ENCODE results near the gene PAFAH2. TPM values are rescaled to one million over a fixed set of nuclear protein-coding genes. Genes with fewer than 3 reads are reported as not detected.
A peak's percentile ranks its signal among the peaks of the same experiment; 100 is the strongest.

The PAFAH2 gene
- total RNA-seq, 2 donors from 2014 or later = 11.6 to 13.3 TPM

- Histone ChIP-seq H3K4me1 (ENCODE audit: control insufficient read depth, insufficient read depth, low read length) (peaks cover 13% of the 10 kb centered on the region), H3K27ac (ENCODE audit: low read depth, low read length) (peak overlapping the region; percentile 5), H3K27me3 (ENCODE audit: control insufficient read depth, insufficient read depth, low read length, poor library complexity, severe bottlenecking) (no peaks in the 10 kb centered on the region), H3K9ac (ENCODE audit: extremely low read depth, low read length, poor library complexity, severe bottlenecking) (no peak overlapping the region), H3K36me3 (ENCODE audit: control insufficient read depth, insufficient read depth, low read length) (peaks cover 5% of the 10 kb centered on the region), H3K9me3 (ENCODE audit: control insufficient read depth, low read length) (no peaks in the 10 kb centered on the region), H3K4me3 (ENCODE audit: low read length) (no peak overlapping the region)
- WGBS, 2 experiments (ENCODE audit: insufficient coverage in 1 of 2, insufficient read length in 1 of 2) = 70 to 83% methylated on average over 6 to 8 of the region's 8 CpGs
- Mint-ChIP-seq H3K36me3 (ENCODE audit: low read depth) (peaks cover 9% of the 10 kb centered on the region), H3K9me3 (no peaks in the 10 kb centered on the region), H3K4me3 (no peak overlapping the region), H3K4me1 (peaks cover 39% of the 10 kb centered on the region), H3K27ac (no peak overlapping the region), H3K27me3 (ENCODE audit: insufficient read depth) (no peaks in the 10 kb centered on the region)
- TF ChIP-seq CTCF (conservative IDR thresholded peaks at IDR 0.05) = no peak
- DNase-seq = peak; percentile 56
Observed at GRCh38 chr1:25993197-25993951, 4.5 kb downstream of the PAFAH2 start.

- no peak overlapping the region for H3K27ac Mint-ChIP-seq
- H3K27me3 Mint-ChIP-seq (ENCODE audit: insufficient read depth) = no peaks in the 10 kb centered on the region
- peaks cover 5% of the 10 kb centered on the region for H3K36me3 ChIP-seq (ENCODE audit: control insufficient read depth, insufficient read depth, low read length)
- H3K27ac ChIP-seq (ENCODE audit: low read depth, low read length) = no peak overlapping the region
- peaks cover 13% of the 10 kb centered on the region for H3K4me1 ChIP-seq (ENCODE audit: control insufficient read depth, insufficient read depth, low read length)
- no peak overlapping the region for H3K9ac ChIP-seq (ENCODE audit: extremely low read depth, low read length, poor library complexity, severe bottlenecking)
- peaks cover 37% of the 10 kb centered on the region for H3K4me1 Mint-ChIP-seq
- 96 to 100% methylated on average over 9 of the region's 9 CpGs for WGBS, 2 experiments (ENCODE audit: insufficient coverage in 1 of 2, insufficient read length in 1 of 2)
- H3K9me3 ChIP-seq (ENCODE audit: control insufficient read depth, low read length) = no peaks in the 10 kb centered on the region
- H3K36me3 Mint-ChIP-seq (ENCODE audit: low read depth) = peaks cover 11% of the 10 kb centered on the region
- no peak for TF ChIP-seq CTCF (conservative IDR thresholded peaks at IDR 0.05)
- DNase-seq = no peak
- no peaks in the 10 kb centered on the region for H3K9me3 Mint-ChIP-seq
- H3K4me3 ChIP-seq (ENCODE audit: low read length) = no peak overlapping the region
- no peak overlapping the region for H3K4me3 Mint-ChIP-seq
- H3K27me3 ChIP-seq (ENCODE audit: control insufficient read depth, insufficient read depth, low read length, poor library complexity, severe bottlenecking) = no peaks in the 10 kb centered on the region
Observed at GRCh38 chr1:25992689-25993171, 5.1 kb downstream of the PAFAH2 start.

GRCh38 chr1:25991937-25992688, 5.8 kb downstream of the PAFAH2 start:
- Histone ChIP-seq H3K27me3 (ENCODE audit: control insufficient read depth, insufficient read depth, low read length, poor library complexity, severe bottlenecking) (no peaks in the 10 kb centered on the region), H3K36me3 (ENCODE audit: control insufficient read depth, insufficient read depth, low read length) (peaks cover 5% of the 10 kb centered on the region), H3K9ac (ENCODE audit: extremely low read depth, low read length, poor library complexity, severe bottlenecking) (no peak overlapping the region), H3K4me1 (ENCODE audit: control insufficient read depth, insufficient read depth, low read length) (peaks cover 10% of the 10 kb centered on the region), H3K27ac (ENCODE audit: low read depth, low read length) (no peak overlapping the region), H3K9me3 (ENCODE audit: control insufficient read depth, low read length) (no peaks in the 10 kb centered on the region), H3K4me3 (ENCODE audit: low read length) (no peak overlapping the region)
- Mint-ChIP-seq H3K27me3 (ENCODE audit: insufficient read depth) (no peaks in the 10 kb centered on the region), H3K36me3 (ENCODE audit: low read depth) (peaks cover 15% of the 10 kb centered on the region), H3K4me1 (peaks cover 35% of the 10 kb centered on the region), H3K27ac (no peak overlapping the region), H3K9me3 (no peaks in the 10 kb centered on the region), H3K4me3 (no peak overlapping the region)
- no peak for DNase-seq
- no peak for TF ChIP-seq CTCF (conservative IDR thresholded peaks at IDR 0.05)
- WGBS, 2 experiments (ENCODE audit: insufficient coverage in 1 of 2, insufficient read length in 1 of 2) = 87 to 94% methylated on average over 4 to 5 of the region's 5 CpGs

All from endodermal cell (in vitro differentiated cells).